ENCODE results near the gene FGD3.
A peak's percentile ranks its signal among the peaks of the same experiment; 100 is the strongest.
"Not testable (repeated sequence)": the region's sequence is repeated elsewhere in the genome, so short reads cannot be mapped to it uniquely, and the experiment has no call there.

Gene FGD3

GRCh38 chr9:93010056-93010455 is 62.7 kb downstream of the FGD3 start:
- DNase-seq, result no peak

GRCh38 chr9:93010704-93011103 is 63.4 kb downstream of the FGD3 start:
- DNase-seq, result no peak

- DNase-seq, result no peak
Measured at GRCh38 chr9:93011114-93011513, 63.8 kb downstream of the FGD3 start.

GRCh38 chr9:93012963-93013855 is 65.9 kb downstream of the FGD3 start:
- DNase-seq, result no peak

GRCh38 chr9:93013856-93014582 is 66.7 kb downstream of the FGD3 start:
- no peak for DNase-seq

GRCh38 chr9:93015190-93015589 is 67.9 kb downstream of the FGD3 start:
- not testable (repeated sequence) for DNase-seq

- DNase-seq, result no peak
Measured at GRCh38 chr9:93017621-93018020, 70.3 kb downstream of the FGD3 start.

- DNase-seq, result no peak
Measured at GRCh38 chr9:93020151-93020550, 72.8 kb downstream of the FGD3 start.

GRCh38 chr9:93020771-93021670 is 73.7 kb downstream of the FGD3 start:
- DNase-seq, result peak; percentile 68

GRCh38 chr9:93022066-93022465 is 74.7 kb downstream of the FGD3 start:
- DNase-seq, result no peak

- DNase-seq, result no peak
Measured at GRCh38 chr9:93022721-93023520, 75.6 kb downstream of the FGD3 start.

GRCh38 chr9:93023521-93023815 is 76.1 kb downstream of the FGD3 start:
- DNase-seq, result no peak

- DNase-seq, result no peak
Measured at GRCh38 chr9:93024646-93024910, 77.3 kb downstream of the FGD3 start.

- no peak for DNase-seq
Measured at GRCh38 chr9:93024986-93025630, 77.8 kb downstream of the FGD3 start.

GRCh38 chr9:93025736-93026135 is 78.4 kb downstream of the FGD3 start:
- DNase-seq, result no peak

GRCh38 chr9:93026640-93027039 is 79.3 kb downstream of the FGD3 start:
- no peak for DNase-seq

- no peak for DNase-seq
Measured at GRCh38 chr9:93027750-93028149, 80.4 kb downstream of the FGD3 start.

- peak; percentile 90 for DNase-seq
Measured at GRCh38 chr9:93028448-93029006, 81.2 kb downstream of the FGD3 start.

- no peak for DNase-seq
Measured at GRCh38 chr9:93030642-93031628, 83.6 kb downstream of the FGD3 start.

GRCh38 chr9:93031629-93032430 is 84.5 kb downstream of the FGD3 start:
- DNase-seq, result no peak

All from central memory CD4-positive, alpha-beta T cell (primary cell).